ENCODE results near the gene C9orf43.
"Not testable (repeated sequence)": the region's sequence is repeated elsewhere in the genome, so short reads cannot be mapped to it uniquely, and the experiment has no call there.

C9orf43 gene

GRCh38 chr9:113410207-113410864, at the start of gene C9orf43, which contains the start of gene POLE3:
TSS of gene C9orf43 (plus strand) at chr9:113410747. CDS start at chr9:113413494, 2,747 bp downstream.
TSS of gene POLE3 (minus strand) at chr9:113410675. CDS start at chr9:113410293, 382 bp downstream.
- Histone ChIP-seq H3K27ac (ENCODE audit: low read depth, low read length) (peak within 1 kb of the TSS; percentile 99), H3K9ac (ENCODE audit: low read depth, low read length) (peak within 1 kb of the TSS; percentile 94), H3K4me3 (ENCODE audit: low read depth, low read length) (peak within 1 kb of the TSS; percentile 90), H3K4me1 (ENCODE audit: control insufficient read depth, insufficient read depth, low read length) (no peaks in the 10 kb centered on the region), H3K27me3 (ENCODE audit: control insufficient read depth, insufficient read depth, low read length) (no peaks in the 10 kb centered on the region), H3K36me3 (ENCODE audit: control insufficient read depth, insufficient read depth, low read length) (peaks cover 20% of the 10 kb centered on the region), H3K9me3 (ENCODE audit: control insufficient read depth, insufficient read depth, low read length) (no peaks in the 10 kb centered on the region)

- H3K36me3 ChIP-seq (ENCODE audit: control insufficient read depth, insufficient read depth, low read length), result no peaks in the 10 kb centered on the region
Observed at GRCh38 chr9:113361304-113362018, 49.1 kb upstream of the C9orf43 start.

GRCh38 chr9:113363336-113363735, 47.2 kb upstream of the C9orf43 start:
- Histone ChIP-seq H3K9ac (ENCODE audit: low read depth, low read length) (no peak overlapping the region), H3K4me1 (ENCODE audit: control insufficient read depth, insufficient read depth, low read length) (no peaks in the 10 kb centered on the region), H3K27ac (ENCODE audit: low read depth, low read length) (no peak overlapping the region), H3K9me3 (ENCODE audit: control insufficient read depth, insufficient read depth, low read length) (no peaks in the 10 kb centered on the region), H3K36me3 (ENCODE audit: control insufficient read depth, insufficient read depth, low read length) (peaks cover under 1% of the 10 kb centered on the region; the same call in 1 of the 2 replicates), H3K27me3 (ENCODE audit: control insufficient read depth, insufficient read depth, low read length) (no peaks in the 10 kb centered on the region), H3K4me3 (ENCODE audit: low read depth, low read length) (no peak overlapping the region)

More at GRCh38 chr9:113361304-113362018, 49.1 kb upstream of the C9orf43 start:
- no peak overlapping the region for H3K4me3 ChIP-seq (ENCODE audit: low read depth, low read length)
- H3K9ac ChIP-seq (ENCODE audit: low read depth, low read length), result no peak overlapping the region
- H3K27me3 ChIP-seq (ENCODE audit: control insufficient read depth, insufficient read depth, low read length), result no peaks in the 10 kb centered on the region
- H3K4me1 ChIP-seq (ENCODE audit: control insufficient read depth, insufficient read depth, low read length), result no peaks in the 10 kb centered on the region
- H3K9me3 ChIP-seq (ENCODE audit: control insufficient read depth, insufficient read depth, low read length), result no peaks in the 10 kb centered on the region
- H3K27ac ChIP-seq (ENCODE audit: low read depth, low read length), result no peak overlapping the region

GRCh38 chr9:113364951-113365350, 45.6 kb upstream of the C9orf43 start:
- Histone ChIP-seq H3K27ac (ENCODE audit: low read depth, low read length) (no peak overlapping the region), H3K4me1 (ENCODE audit: control insufficient read depth, insufficient read depth, low read length) (no peaks in the 10 kb centered on the region), H3K9me3 (ENCODE audit: control insufficient read depth, insufficient read depth, low read length) (no peaks in the 10 kb centered on the region), H3K27me3 (ENCODE audit: control insufficient read depth, insufficient read depth, low read length) (no peaks in the 10 kb centered on the region), H3K4me3 (ENCODE audit: low read depth, low read length) (no peak overlapping the region), H3K36me3 (ENCODE audit: control insufficient read depth, insufficient read depth, low read length) (peaks cover 5% of the 10 kb centered on the region; the same call in 1 of the 2 replicates), H3K9ac (ENCODE audit: low read depth, low read length) (no peak overlapping the region)

GRCh38 chr9:113365652-113366051, 44.9 kb upstream of the C9orf43 start:
- not testable (repeated sequence) for H3K36me3 ChIP-seq (ENCODE audit: control insufficient read depth, insufficient read depth, low read length); H3K9ac ChIP-seq (ENCODE audit: low read depth, low read length); H3K4me3 ChIP-seq (ENCODE audit: low read depth, low read length); H3K27ac ChIP-seq (ENCODE audit: low read depth, low read length); H3K27me3 ChIP-seq (ENCODE audit: control insufficient read depth, insufficient read depth, low read length); H3K4me1 ChIP-seq (ENCODE audit: control insufficient read depth, insufficient read depth, low read length); H3K9me3 ChIP-seq (ENCODE audit: control insufficient read depth, insufficient read depth, low read length)

GRCh38 chr9:113368348-113368981, 42.1 kb upstream of the C9orf43 start:
- Histone ChIP-seq H3K4me3 (ENCODE audit: low read depth, low read length) (no peak overlapping the region), H3K4me1 (ENCODE audit: control insufficient read depth, insufficient read depth, low read length) (0 out of 2 replicates have a peak, but pooled peaks cover 6% of the 10 kb centered on the region), H3K9me3 (ENCODE audit: control insufficient read depth, insufficient read depth, low read length) (no peaks in the 10 kb centered on the region), H3K27ac (ENCODE audit: low read depth, low read length) (no peak overlapping the region), H3K27me3 (ENCODE audit: control insufficient read depth, insufficient read depth, low read length) (no peaks in the 10 kb centered on the region), H3K9ac (ENCODE audit: low read depth, low read length) (no peak overlapping the region), H3K36me3 (ENCODE audit: control insufficient read depth, insufficient read depth, low read length) (peaks cover 13% of the 10 kb centered on the region)

GRCh38 chr9:113368982-113369854, 41.3 kb upstream of the C9orf43 start:
- Histone ChIP-seq H3K4me1 (ENCODE audit: control insufficient read depth, insufficient read depth, low read length) (0 out of 2 replicates have a peak, but pooled peaks cover 6% of the 10 kb centered on the region), H3K9ac (ENCODE audit: low read depth, low read length) (no peak overlapping the region)

GRCh38 chr9:113369855-113370140, 40.7 kb upstream of the C9orf43 start:
- Histone ChIP-seq H3K9me3 (ENCODE audit: control insufficient read depth, insufficient read depth, low read length) (no peaks in the 10 kb centered on the region), H3K4me1 (ENCODE audit: control insufficient read depth, insufficient read depth, low read length) (0 out of 2 replicates have a peak, but pooled peaks cover 6% of the 10 kb centered on the region), H3K36me3 (ENCODE audit: control insufficient read depth, insufficient read depth, low read length) (peaks cover 24% of the 10 kb centered on the region), H3K9ac (ENCODE audit: low read depth, low read length) (no peak overlapping the region), H3K27me3 (ENCODE audit: control insufficient read depth, insufficient read depth, low read length) (no peaks in the 10 kb centered on the region), H3K27ac (ENCODE audit: low read depth, low read length) (no peak overlapping the region), H3K4me3 (ENCODE audit: low read depth, low read length) (no peak overlapping the region)

More at GRCh38 chr9:113368982-113369854, 41.3 kb upstream of the C9orf43 start:
- Histone ChIP-seq H3K27me3 (ENCODE audit: control insufficient read depth, insufficient read depth, low read length) (no peaks in the 10 kb centered on the region), H3K27ac (ENCODE audit: low read depth, low read length) (no peak overlapping the region), H3K4me3 (ENCODE audit: low read depth, low read length) (no peak overlapping the region), H3K9me3 (ENCODE audit: control insufficient read depth, insufficient read depth, low read length) (no peaks in the 10 kb centered on the region), H3K36me3 (ENCODE audit: control insufficient read depth, insufficient read depth, low read length) (peaks cover 21% of the 10 kb centered on the region)

- Histone ChIP-seq H3K4me3 (ENCODE audit: low read depth, low read length) (no peak overlapping the region), H3K9me3 (ENCODE audit: control insufficient read depth, insufficient read depth, low read length) (no peaks in the 10 kb centered on the region), H3K9ac (ENCODE audit: low read depth, low read length) (no peak overlapping the region), H3K36me3 (ENCODE audit: control insufficient read depth, insufficient read depth, low read length) (peaks cover 29% of the 10 kb centered on the region), H3K4me1 (ENCODE audit: control insufficient read depth, insufficient read depth, low read length) (0 out of 2 replicates have a peak, but pooled peaks cover 6% of the 10 kb centered on the region), H3K27ac (ENCODE audit: low read depth, low read length) (no peak overlapping the region), H3K27me3 (ENCODE audit: control insufficient read depth, insufficient read depth, low read length) (no peaks in the 10 kb centered on the region)
Observed at GRCh38 chr9:113370806-113371325, 39.7 kb upstream of the C9orf43 start.

GRCh38 chr9:113372059-113372458, 38.5 kb upstream of the C9orf43 start:
- H3K4me1 ChIP-seq (ENCODE audit: control insufficient read depth, insufficient read depth, low read length), result 0 out of 2 replicates have a peak, but pooled peaks cover 6% of the 10 kb centered on the region
- no peak overlapping the region for H3K9ac ChIP-seq (ENCODE audit: low read depth, low read length)
- no peak overlapping the region for H3K27ac ChIP-seq (ENCODE audit: low read depth, low read length)
- peaks cover 29% of the 10 kb centered on the region for H3K36me3 ChIP-seq (ENCODE audit: control insufficient read depth, insufficient read depth, low read length)
- H3K27me3 ChIP-seq (ENCODE audit: control insufficient read depth, insufficient read depth, low read length), result no peaks in the 10 kb centered on the region
- H3K4me3 ChIP-seq (ENCODE audit: low read depth, low read length), result no peak overlapping the region
- no peaks in the 10 kb centered on the region for H3K9me3 ChIP-seq (ENCODE audit: control insufficient read depth, insufficient read depth, low read length)
